ENCODE results near the gene SERGEF.

- TF ChIP-seq POLR2AphosphoS5 (IDR thresholded peaks at IDR 0.05), result no peak
- TF ChIP-seq CTCF (IDR thresholded peaks at IDR 0.05), result no peak
Measured at GRCh38 chr11:18001191-18001590, 11.7 kb downstream of the SERGEF start.
